H7 (cell line): ENCODE results near the gene TRDMT1. TPM values are rescaled to one million over a fixed set of nuclear protein-coding genes. Genes with fewer than 3 reads are reported as not detected.
"Not testable (repeated sequence)": the region's sequence is repeated elsewhere in the genome, so short reads cannot be mapped to it uniquely, and the experiment has no call there.

Experiments
- DNase-seq: peaks from one replicate; pipeline ENCODE4 v3.0.0; 2012
- H3K27me3 ChIP-seq: 2 replicates; pipeline ENCODE4 v1.6.0; 2011; ENCODE audit warnings: mild to moderate bottlenecking, low read length; ENCODE audit not compliant: control insufficient read depth, insufficient read depth
- H3K36me3 ChIP-seq: replicated peaks from 2 replicates; pipeline ENCODE4 v1.5.1; 2011; ENCODE audit warnings: low read length; ENCODE audit not compliant: control insufficient read depth, insufficient read depth
- H3K4me3 ChIP-seq: 2 replicates; pipeline ENCODE4 v1.5.1; 2011; ENCODE audit warnings: low read depth, mild to moderate bottlenecking, control low read depth, low read length, moderate library complexity; ENCODE audit not compliant: insufficient read depth
- total RNA-seq: library from RNA; depleted of rRNA; stranded (reverse); fragments of >200 nt; shearing (Covaris generic); gene quantifications from 2 replicates; pipeline ENCODE4 v1.2.3, GENCODE V29; 2014

TRDMT1 gene
- total RNA-seq, 1 experiment from 2014 or later: 8.0 TPM

- H3K4me3 ChIP-seq: no peak within 1 kb of the TSS
- no peaks in the 10 kb centered on the region for H3K36me3 ChIP-seq
- no peak for DNase-seq
- H3K27me3 ChIP-seq: no peaks in the 10 kb centered on the region
Observed at GRCh38 chr10:17129741-17130140, 71.7 kb downstream of the TRDMT1 start, which contains the start of gene CUBN. Gene CUBN, minus strand, starts transcription at chr10:17129811. Its CDS starts 46 bp downstream, at chr10:17129765.

GRCh38 chr10:17128261-17128660 lies 73.2 kb downstream of the TRDMT1 start:
- Histone ChIP-seq H3K4me3 (no peak overlapping the region), H3K27me3 (no peaks in the 10 kb centered on the region), H3K36me3 (no peaks in the 10 kb centered on the region)
- no peak for DNase-seq

- H3K36me3 ChIP-seq: no peaks in the 10 kb centered on the region
- no peaks in the 10 kb centered on the region for H3K27me3 ChIP-seq
- H3K4me3 ChIP-seq: no peak overlapping the region
- no peak for DNase-seq
Observed at GRCh38 chr10:17126327-17126726, 75.1 kb downstream of the TRDMT1 start.

- H3K36me3 ChIP-seq: no peaks in the 10 kb centered on the region
- no peak overlapping the region for H3K4me3 ChIP-seq
- no peak for DNase-seq
- no peaks in the 10 kb centered on the region for H3K27me3 ChIP-seq
Observed at GRCh38 chr10:17125206-17125893, 76.1 kb downstream of the TRDMT1 start.

- Histone ChIP-seq H3K36me3 (no peaks in the 10 kb centered on the region), H3K27me3 (no peaks in the 10 kb centered on the region), H3K4me3 (no peak overlapping the region)
- DNase-seq: peak; percentile 14
Observed at GRCh38 chr10:17123961-17124360, 77.5 kb downstream of the TRDMT1 start.

GRCh38 chr10:17122726-17123661 lies 78.5 kb downstream of the TRDMT1 start:
- Histone ChIP-seq H3K36me3 (no peaks in the 10 kb centered on the region), H3K27me3 (no peaks in the 10 kb centered on the region), H3K4me3 (no peak overlapping the region)
- DNase-seq: no peak

GRCh38 chr10:17122052-17122451 lies 79.4 kb downstream of the TRDMT1 start:
- DNase-seq: no peak
- Histone ChIP-seq H3K4me3 (no peak overlapping the region), H3K27me3 (no peaks in the 10 kb centered on the region)

GRCh38 chr10:17120694-17121093 lies 80.8 kb downstream of the TRDMT1 start:
- DNase-seq: no peak
- H3K27me3 ChIP-seq: no peaks in the 10 kb centered on the region
- H3K4me3 ChIP-seq: no peak overlapping the region
- no peaks in the 10 kb centered on the region for H3K36me3 ChIP-seq

More at GRCh38 chr10:17122052-17122451, 79.4 kb downstream of the TRDMT1 start:
- H3K36me3 ChIP-seq: no peaks in the 10 kb centered on the region

- no peak for DNase-seq
Observed at GRCh38 chr10:17119845-17120244, 81.6 kb downstream of the TRDMT1 start.

GRCh38 chr10:17116193-17116592 lies 85.3 kb downstream of the TRDMT1 start:
- H3K36me3 ChIP-seq: no peaks in the 10 kb centered on the region

More at GRCh38 chr10:17119845-17120244, 81.6 kb downstream of the TRDMT1 start:
- H3K4me3 ChIP-seq: no peak overlapping the region
- H3K27me3 ChIP-seq: no peaks in the 10 kb centered on the region
- H3K36me3 ChIP-seq: no peaks in the 10 kb centered on the region

GRCh38 chr10:17115683-17116082 lies 85.8 kb downstream of the TRDMT1 start:
- H3K4me3 ChIP-seq: no peak overlapping the region
- no peak for DNase-seq

More at GRCh38 chr10:17116193-17116592, 85.3 kb downstream of the TRDMT1 start:
- Histone ChIP-seq H3K27me3 (no peaks in the 10 kb centered on the region), H3K4me3 (no peak overlapping the region)
- no peak for DNase-seq

GRCh38 chr10:17114878-17115444 lies 86.5 kb downstream of the TRDMT1 start:
- not testable (repeated sequence) for H3K36me3 ChIP-seq, DNase-seq, H3K27me3 ChIP-seq, H3K4me3 ChIP-seq

More at GRCh38 chr10:17115683-17116082, 85.8 kb downstream of the TRDMT1 start:
- Histone ChIP-seq H3K36me3 (no peaks in the 10 kb centered on the region), H3K27me3 (no peaks in the 10 kb centered on the region)

- no peak for DNase-seq
- no peaks in the 10 kb centered on the region for H3K27me3 ChIP-seq
- H3K4me3 ChIP-seq: no peak overlapping the region
- H3K36me3 ChIP-seq: no peaks in the 10 kb centered on the region
Observed at GRCh38 chr10:17113889-17114540, 87.5 kb downstream of the TRDMT1 start.

GRCh38 chr10:17113346-17113745 lies 88.1 kb downstream of the TRDMT1 start:
- Histone ChIP-seq H3K27me3 (no peaks in the 10 kb centered on the region), H3K4me3 (no peak overlapping the region), H3K36me3 (no peaks in the 10 kb centered on the region)
- DNase-seq: no peak
